ENCODE data around the gene FAM124B.

Gene FAM124B

DNA sequence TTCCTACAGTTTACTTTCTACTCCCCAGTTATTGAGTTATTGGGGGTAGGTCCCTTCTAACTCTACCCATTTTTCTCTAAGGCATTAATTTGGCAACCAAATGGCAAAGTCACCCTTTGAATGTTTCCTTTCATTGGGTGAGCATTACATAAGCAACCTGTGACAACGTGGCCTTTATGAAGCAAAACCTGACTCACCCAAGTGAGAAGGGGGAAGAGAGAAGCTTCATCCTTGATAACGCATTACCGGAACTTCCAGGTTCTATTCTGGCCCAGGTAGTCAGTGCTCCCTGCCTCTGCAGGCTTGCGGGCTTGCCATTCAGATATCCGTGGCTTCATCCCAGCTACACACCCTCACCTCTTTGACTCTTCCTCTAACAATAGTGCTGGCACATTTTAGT, 39.1 kb upstream of the FAM124B start:
- in situ Hi-C loops (cut with MboI; ENCODE audit: low pct_unique_long_range_greater_than_20kb, low sequenced_read_pairs, unreplicated experiment), result no loop called here
- no peak for DNase-seq (ENCODE audit: low spot score)

DNA sequence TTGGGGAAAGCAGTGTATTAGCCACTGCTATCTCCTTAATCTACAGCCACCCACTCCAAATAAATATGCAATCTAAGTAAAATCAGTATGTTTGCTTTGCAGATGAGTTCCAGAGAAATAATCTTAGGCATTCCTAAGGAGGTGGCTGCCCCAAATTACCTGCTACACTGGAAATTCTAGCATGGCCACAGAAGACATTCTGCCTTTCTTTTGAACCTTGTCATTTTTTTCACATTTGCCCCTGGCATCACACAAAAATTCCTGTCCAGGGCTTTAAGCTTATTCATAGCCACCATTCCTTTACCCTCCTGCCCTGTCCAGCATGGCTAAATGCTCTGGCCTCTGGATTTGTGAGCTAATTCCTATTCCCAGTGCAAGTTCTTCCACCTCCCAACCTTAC, 36.8 kb upstream of the FAM124B start:
- no peak for DNase-seq (ENCODE audit: low spot score)
- TF ChIP-seq, protein P1, sequence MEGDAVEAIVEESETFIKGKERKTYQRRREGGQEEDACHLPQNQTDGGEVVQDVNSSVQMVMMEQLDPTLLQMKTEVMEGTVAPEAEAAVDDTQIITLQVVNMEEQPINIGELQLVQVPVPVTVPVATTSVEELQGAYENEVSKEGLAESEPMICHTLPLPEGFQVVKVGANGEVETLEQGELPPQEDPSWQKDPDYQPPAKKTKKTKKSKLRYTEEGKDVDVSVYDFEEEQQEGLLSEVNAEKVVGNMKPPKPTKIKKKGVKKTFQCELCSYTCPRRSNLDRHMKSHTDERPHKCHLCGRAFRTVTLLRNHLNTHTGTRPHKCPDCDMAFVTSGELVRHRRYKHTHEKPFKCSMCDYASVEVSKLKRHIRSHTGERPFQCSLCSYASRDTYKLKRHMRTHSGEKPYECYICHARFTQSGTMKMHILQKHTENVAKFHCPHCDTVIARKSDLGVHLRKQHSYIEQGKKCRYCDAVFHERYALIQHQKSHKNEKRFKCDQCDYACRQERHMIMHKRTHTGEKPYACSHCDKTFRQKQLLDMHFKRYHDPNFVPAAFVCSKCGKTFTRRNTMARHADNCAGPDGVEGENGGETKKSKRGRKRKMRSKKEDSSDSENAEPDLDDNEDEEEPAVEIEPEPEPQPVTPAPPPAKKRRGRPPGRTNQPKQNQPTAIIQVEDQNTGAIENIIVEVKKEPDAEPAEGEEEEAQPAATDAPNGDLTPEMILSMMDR (IDR thresholded peaks at IDR 0.05; ENCODE audit: extremely low read depth, insufficient read depth, missing control alignments), result no peak
- in situ Hi-C loops (cut with MboI; ENCODE audit: low pct_unique_long_range_greater_than_20kb, low sequenced_read_pairs, unreplicated experiment), result no loop called here

More for the DNA sequence above, 39.1 kb upstream of the FAM124B start:
- TF ChIP-seq, protein P1 (IDR thresholded peaks at IDR 0.05; ENCODE audit: extremely low read depth, insufficient read depth, missing control alignments), result no peak

DNA sequence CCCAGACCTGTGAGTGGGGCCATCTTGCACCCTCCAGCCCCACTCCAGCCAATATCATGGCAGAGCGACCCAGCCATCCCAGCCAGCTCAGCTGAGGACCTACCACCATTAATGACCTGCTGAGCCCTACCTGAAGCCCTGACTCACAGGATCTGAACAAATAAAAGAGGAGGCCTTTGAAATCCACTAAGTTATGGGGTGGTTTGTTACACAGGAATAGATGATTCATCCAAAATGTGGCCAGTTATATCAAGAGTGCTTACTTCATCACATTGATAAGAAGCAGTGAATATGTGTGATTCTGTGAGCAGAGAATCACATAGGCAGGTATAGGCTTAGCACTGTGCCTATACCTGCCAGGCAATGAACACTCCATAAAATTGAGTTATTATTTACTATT, 34.7 kb upstream of the FAM124B start:
- TF ChIP-seq, protein P1 (IDR thresholded peaks at IDR 0.05; ENCODE audit: extremely low read depth, insufficient read depth, missing control alignments), result no peak
- no peak for DNase-seq (ENCODE audit: low spot score)
- in situ Hi-C loops (cut with MboI; ENCODE audit: low pct_unique_long_range_greater_than_20kb, low sequenced_read_pairs, unreplicated experiment), result no loop called here

DNA sequence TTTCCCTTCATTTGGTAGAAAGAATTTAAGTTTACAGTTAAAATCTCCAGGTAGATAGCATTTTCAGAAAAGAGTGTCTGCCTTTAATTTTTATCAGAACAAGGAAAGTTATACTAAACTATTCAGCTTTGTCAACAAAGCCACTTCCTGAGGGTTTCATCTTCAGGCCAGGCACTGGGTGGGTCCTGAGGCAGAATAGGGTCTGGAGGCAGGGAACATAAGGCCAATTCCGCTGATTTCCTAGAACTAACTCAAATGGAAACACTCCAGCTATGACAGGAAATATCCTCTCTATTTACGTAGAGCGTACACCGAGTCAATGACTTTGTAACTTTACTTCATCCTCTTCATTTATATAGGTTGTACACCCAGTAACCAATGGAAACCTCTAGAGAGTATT, 32.7 kb upstream of the FAM124B start:
- no peak for DNase-seq (ENCODE audit: low spot score)
- in situ Hi-C loops (cut with MboI; ENCODE audit: low pct_unique_long_range_greater_than_20kb, low sequenced_read_pairs, unreplicated experiment), result no loop called here

DNA sequence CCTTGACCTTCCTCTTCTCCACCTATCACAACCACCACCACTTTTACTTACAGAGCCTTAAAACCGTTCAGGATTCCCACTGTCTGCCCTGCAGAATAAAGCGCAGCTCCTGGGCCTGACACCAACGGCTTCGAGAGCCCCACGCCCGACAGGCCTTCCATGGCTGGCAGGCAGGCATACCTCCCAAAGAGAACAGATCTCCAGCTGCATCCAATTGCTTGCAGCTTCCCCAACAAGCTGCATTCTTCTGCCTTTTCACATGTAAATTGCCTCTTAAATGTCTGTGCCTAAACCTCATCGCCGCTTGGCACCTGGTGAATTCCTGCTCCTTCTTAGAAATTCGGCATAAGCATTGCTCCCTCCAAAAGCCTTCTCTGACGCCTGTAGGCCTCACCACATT, 31.5 kb upstream of the FAM124B start:
- in situ Hi-C loops (cut with MboI; ENCODE audit: low pct_unique_long_range_greater_than_20kb, low sequenced_read_pairs, unreplicated experiment), result no loop called here
- TF ChIP-seq, protein P1 (IDR thresholded peaks at IDR 0.05; ENCODE audit: extremely low read depth, insufficient read depth, missing control alignments), result no peak
- DNase-seq (ENCODE audit: low spot score), result no peak

More for the DNA sequence above, 32.7 kb upstream of the FAM124B start:
- TF ChIP-seq, protein P1 (IDR thresholded peaks at IDR 0.05; ENCODE audit: extremely low read depth, insufficient read depth, missing control alignments), result no peak

DNA sequence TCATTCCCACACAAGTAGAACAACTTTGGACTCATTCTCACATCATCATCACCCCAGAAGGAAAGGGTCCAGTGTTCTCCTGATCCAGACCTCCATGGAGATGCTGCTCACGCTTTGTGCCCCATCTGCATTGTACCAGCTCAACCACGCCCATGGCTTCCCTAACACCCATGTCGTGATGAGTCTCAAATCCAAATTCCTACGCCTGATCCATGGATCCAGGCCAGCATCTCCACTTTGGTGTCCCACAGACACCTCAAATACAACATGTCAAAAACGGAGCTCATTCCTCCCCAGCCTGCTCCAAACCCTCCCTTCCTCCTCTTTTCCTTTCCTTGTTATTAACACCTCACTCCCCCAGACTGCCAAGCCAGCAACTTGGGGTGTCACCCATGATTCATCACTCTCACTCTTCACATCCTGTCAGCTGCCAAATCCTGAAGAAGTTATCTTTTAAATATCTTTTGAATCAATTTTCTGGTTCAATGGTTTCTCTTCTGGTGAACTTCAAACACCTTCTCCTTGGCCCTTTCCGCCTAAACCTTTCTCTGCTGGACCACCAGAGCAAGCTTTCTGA, 30.2 kb upstream of the FAM124B start:
- TF ChIP-seq, protein P1 (IDR thresholded peaks at IDR 0.05; ENCODE audit: extremely low read depth, insufficient read depth, missing control alignments), result no peak
- in situ Hi-C loops (cut with MboI; ENCODE audit: low pct_unique_long_range_greater_than_20kb, low sequenced_read_pairs, unreplicated experiment), result no loop called here
- DNase-seq (ENCODE audit: low spot score), result no peak

DNA sequence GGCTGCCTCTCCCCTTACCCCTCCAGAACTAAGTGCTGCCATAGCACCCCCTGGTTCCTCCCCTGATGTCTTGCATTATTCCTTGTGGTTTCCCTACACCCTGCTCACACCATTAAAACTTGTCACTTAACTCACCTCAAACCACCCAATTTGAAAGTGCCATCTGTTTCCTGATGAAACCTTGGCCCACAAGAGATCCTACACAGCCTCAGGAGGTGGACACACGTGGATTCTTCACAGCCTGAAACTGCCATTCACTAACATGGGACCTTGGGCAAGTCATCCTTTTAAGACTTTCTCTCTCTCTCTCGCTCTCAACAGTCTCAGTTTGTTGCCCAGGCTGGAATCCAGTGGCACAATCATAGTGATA, 27.5 kb upstream of the FAM124B start:
- no peak for DNase-seq (ENCODE audit: low spot score)
- TF ChIP-seq, protein P1 (IDR thresholded peaks at IDR 0.05; ENCODE audit: extremely low read depth, insufficient read depth, missing control alignments), result no peak
- in situ Hi-C loops (cut with MboI; ENCODE audit: low pct_unique_long_range_greater_than_20kb, low sequenced_read_pairs, unreplicated experiment), result no loop called here
